ENCODE measurements around the gene KLHDC7B.

- no peak for TF ChIP-seq CTCF (IDR thresholded peaks at IDR 0.05; ENCODE audit: low read depth, low read length)
- no peak for TF ChIP-seq EZH2phosphoT487 (IDR thresholded peaks at IDR 0.05; ENCODE audit: low read depth)
These were observed 23.4 kb downstream of the KLHDC7B start for GRCh38 chr22:50569041-50569459.

Measured in OCI-LY3 (cell line).